22Rv1 (cell line): ENCODE results near the gene KRT4.

ENCODE experiments used
- CTCF ChIP-seq: fragments of 450-650 bp; IDR thresholded peaks from 2 replicates; pipeline ENCODE4 v1.5.1; 2017; ENCODE audit warnings: mild to moderate bottlenecking
- ZFX ChIP-seq: fragments of 450-650 bp; IDR thresholded peaks from 2 replicates; pipeline ENCODE4 v1.6.1; 2017; ENCODE audit warnings: antibody characterized with exemption, borderline replicate concordance

DNA sequence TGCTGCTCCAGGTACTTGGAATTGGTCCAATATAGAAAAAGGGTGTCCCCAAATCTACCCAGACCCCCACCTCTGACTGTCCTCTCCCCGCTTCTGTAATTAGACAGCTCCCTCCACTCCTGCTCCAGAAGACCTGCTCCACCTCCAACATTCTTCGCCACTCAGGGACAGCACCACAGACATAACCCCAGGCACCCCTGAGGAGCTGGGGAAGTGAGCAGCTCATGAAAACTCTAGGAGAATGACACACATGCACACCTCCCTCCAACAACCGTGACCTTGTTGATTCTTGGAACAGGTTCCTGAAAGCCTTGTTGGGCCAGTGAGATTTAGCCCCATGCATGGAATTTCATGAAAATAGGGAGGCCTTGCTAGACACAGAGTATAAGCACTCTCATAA is 8.2 kb downstream of the KRT4 start:
- TF ChIP-seq CTCF (no peak), ZFX (no peak)
